ENCODE measurements around the gene AKT3.

AKT3 gene

DNA sequence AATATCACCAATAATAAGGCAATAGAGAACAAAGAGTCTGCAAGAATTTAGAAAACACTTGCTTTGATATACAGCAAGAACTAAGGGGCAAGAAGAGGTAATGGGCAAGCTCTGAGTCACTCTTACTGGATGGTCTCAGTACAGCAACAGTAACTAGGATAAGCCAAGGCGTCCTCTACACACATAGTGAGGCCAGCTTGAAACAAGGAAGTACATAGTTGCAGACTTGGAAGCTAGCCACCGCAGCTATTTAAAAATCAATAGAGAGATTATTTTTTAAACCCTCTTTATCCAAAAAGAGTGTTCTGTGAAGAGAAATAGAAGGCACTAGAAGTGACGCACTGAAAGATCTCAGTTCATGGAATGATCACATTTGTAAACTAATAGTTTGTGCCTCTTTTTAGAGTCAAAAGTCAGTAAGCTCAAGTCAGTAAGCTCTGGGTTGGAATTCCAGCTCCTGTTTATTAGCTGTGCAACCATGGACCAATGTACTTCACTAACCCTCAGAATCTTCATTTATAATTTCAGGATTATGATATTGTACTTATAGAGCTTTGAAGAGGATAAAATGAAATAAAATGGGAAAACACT is 118.6 kb downstream of the AKT3 start:
- no peak for DNase-seq (ENCODE audit: low read depth)

DNA sequence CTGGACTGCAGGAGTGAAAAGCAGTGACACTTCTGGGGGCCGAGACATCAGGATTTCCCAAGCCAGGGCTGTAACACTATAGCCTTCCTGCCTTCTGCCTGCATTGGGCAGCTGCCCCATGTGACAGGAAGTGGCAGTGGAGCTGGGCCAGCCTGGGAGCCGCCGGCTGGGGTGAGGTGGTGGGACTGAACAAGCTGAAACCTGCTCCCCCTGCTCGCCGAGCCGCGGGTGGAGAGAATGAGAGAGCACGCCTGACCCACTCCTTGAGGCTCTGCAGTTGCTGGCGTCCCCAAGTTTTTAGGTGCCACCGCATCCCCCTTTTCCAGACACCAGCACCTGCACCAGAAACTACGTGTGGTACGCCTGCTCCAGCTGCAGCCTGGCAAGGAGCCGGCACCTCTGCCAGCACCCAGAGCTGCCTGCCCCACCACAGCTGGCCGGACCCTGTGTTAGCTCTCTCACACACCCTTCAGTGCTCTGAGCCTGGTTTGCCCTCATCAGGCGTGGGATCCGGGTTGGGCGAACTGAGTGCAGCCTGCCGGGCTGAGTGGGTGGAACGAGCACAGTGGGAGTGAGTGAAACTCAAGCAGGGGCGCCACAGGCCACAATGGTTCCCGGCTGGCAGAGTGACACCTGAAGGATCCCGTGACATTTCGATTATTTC is 119.4 kb downstream of the AKT3 start:
- no peak for DNase-seq (ENCODE audit: low read depth)

- DNase-seq (ENCODE audit: low read depth) = no peak
Measured at GRCh38 chr1:243729956-243730355, 120.1 kb downstream of the AKT3 start.

DNA sequence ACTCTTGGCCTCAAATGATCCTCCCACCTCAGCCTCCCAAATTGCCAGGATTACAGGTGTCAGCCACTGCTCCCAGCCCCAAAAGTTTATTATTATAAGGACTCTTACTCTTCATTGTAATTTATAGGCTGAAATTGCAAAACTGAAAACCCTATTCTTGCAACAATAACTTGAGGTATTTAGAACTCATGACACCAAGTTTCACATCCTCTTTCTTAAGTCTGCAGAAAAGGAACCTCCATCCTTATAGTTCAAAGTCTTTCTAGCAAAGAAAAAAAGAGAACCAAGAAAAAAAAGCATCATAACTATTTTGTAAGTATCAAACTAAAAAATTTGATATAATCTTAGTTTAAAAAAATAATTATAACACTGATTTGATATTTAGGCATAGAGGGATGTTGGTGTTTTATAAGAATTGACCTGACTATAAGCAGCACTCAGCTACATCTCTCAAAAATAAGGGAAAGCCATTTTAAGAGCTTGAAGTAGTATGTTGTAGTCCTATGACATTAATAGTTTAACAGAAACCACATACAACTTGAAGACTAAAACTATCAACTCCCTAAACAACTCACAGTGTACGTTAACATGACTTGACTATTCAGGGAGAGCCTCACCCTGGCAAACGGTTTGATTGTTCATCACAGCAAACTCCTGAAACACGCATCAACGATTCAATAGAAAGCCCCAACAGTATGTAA is 122.4 kb downstream of the AKT3 start:
- no peak for DNase-seq (ENCODE audit: low read depth)

GRCh38 chr1:243726806-243727502 is 123.1 kb downstream of the AKT3 start:
- DNase-seq (ENCODE audit: low read depth) = no peak

GRCh38 chr1:243725846-243726245 is 124.2 kb downstream of the AKT3 start:
- no peak for DNase-seq (ENCODE audit: low read depth)

GRCh38 chr1:243725075-243725474 is 125.0 kb downstream of the AKT3 start:
- no peak for DNase-seq (ENCODE audit: low read depth)

- DNase-seq (ENCODE audit: low read depth) = no peak
Measured at GRCh38 chr1:243723458-243724043, 126.5 kb downstream of the AKT3 start.

DNA sequence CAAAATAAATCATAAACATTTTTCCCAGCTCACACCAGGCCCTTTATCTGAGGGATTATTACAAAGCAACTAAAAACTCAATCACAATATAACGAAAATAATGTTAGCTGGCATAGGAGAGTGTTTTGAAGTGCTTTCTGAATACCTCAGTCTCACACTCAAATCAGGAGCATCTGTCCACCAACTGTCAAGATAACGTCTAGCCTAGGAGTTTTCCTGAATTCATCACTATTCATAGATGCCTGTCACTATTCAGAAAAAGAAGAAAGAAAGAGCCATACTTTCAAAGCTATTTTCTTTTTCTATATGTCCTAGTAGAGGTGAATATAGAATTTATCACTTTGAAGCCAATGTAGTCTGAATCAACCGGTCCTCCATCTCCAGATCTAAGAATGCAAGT is 127.0 kb downstream of the AKT3 start:
- DNase-seq (ENCODE audit: low read depth) = no peak

DNA sequence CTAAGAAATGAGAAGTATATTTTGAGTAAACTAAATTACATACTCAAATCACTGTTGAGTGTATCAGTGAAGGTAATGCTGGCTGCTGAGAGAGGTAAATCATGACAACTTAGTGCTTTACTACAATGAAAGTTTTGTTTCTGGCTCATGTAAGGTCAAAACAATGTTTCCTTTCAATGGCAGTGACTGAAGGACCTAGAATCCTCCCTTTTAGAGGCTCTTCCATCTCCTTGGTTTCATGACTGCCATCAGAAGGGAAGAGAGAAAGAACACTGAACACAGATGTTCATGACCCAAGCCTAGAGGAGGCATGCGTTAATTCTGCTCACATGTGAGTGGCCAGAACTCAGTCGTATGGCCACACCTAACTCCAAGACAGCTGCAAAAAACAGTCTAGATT is 130.6 kb downstream of the AKT3 start:
- no peak for DNase-seq (ENCODE audit: low read depth)

GRCh38 chr1:243718893-243719292 is 131.2 kb downstream of the AKT3 start:
- DNase-seq (ENCODE audit: low read depth) = no peak

GRCh38 chr1:243718022-243718421 is 132.0 kb downstream of the AKT3 start:
- no peak for DNase-seq (ENCODE audit: low read depth)

- no peak for DNase-seq (ENCODE audit: low read depth)
Measured at GRCh38 chr1:243716906-243717305, 133.1 kb downstream of the AKT3 start.

DNA sequence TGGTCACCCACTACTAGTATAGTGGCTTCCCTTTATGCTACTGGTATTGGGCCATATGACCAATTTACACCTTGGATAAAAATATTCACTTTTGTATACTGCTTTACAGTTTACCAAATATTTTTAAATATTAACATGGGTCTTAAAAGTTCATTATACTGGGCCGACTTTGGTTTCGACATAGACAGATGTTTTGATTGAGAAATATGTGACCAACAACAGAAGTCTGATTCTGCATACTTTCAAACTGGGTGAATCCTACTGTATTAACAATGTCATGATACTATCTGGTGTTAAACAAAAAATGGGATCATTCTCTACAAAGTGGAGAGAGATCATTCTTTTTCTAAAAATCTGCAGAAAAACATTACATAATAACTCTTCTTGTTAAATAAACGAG is 134.8 kb downstream of the AKT3 start:
- DNase-seq (ENCODE audit: low read depth) = no peak

DNA sequence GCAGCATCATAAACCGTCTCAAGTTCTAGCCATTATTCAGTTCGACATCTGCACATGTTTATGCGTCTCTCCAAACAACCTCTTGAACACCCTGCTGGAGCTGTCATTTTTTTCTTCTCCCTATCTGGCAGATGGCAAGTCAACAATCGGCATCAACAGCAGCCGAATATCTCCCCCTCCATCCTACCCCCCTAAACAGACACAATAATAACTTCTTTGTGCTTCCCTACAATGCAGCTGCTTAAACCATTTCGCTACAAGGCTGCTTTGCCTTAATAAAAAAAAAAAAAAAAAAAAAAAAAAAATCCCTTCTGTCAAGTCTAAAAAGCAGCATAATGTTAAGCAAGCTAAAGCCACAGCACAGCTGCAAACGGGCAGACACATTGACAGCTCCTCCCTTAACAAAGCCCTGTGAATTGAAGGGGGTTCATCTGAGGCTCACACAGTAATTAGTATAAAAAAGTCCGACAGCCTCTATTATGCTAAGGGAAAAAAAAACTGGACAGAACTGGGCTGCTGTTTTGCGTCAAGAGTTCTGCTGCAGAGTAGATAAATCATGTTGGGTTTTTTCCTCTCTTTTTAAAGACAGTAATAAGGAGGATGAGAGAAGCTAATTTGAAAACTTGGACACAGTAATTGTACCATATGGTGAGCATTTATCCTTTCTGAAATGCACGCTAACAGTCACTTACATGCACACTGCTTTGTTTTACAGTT is 136.4 kb downstream of the AKT3 start:
- no peak for DNase-seq (ENCODE audit: low read depth)

DNA sequence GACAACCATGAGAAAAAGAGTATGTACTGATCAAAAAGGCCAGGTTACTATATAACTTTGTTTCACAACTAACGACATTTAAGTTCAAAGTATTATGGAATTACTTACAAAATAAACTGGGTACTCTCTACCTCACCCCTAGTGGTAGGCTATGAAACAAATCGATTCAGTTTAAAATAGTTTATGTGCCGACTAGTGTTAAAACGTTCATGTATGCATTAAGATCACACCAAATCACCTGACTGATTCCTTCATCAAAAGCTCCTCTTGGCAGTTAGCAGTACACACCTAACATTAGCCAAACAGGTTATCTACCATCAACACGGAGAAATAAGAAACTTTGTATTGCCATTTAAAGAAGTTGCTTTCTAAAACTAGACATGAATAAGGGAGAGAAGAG is 137.1 kb downstream of the AKT3 start:
- no peak for DNase-seq (ENCODE audit: low read depth)

DNA sequence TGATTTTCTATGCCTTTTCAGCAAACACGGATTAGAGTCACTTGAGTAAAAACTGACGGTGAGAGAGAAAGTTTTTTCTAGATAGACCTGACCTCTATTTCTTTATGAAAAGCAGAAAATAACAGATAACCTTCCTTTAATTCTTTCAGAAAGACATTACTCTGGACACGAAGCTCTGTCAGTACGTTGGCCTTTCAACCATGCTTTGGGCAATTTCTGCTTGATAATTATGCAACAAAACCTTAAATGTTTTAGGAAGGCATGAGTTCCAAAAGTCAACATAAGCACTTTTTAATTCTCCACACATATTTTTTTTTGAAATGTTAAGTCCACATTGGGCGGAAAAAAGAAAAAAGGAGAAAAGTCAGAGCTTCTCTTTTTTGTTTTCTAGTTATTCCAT is 137.8 kb downstream of the AKT3 start:
- no peak for DNase-seq (ENCODE audit: low read depth)

DNA sequence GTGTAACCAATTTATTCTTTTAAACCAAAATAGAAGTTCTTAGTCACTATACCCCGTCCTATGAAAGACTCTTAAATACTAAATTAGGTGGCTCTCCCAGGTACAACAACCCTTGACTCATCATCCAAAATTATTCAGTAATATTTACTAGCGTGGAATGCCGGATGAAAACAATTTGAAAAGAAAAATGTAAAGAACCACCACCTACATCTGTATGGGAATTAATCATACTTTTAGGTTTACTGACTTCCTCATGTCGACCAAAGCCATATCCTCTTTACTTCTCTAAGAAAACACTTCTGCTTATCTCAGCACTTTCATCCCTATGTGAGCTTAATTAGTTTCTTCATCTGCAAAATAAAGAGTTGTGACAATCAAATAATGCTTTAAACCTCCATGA is 139.6 kb downstream of the AKT3 start:
- no peak for DNase-seq (ENCODE audit: low read depth)

GRCh38 chr1:243708210-243708609 is 141.8 kb downstream of the AKT3 start:
- DNase-seq (ENCODE audit: low read depth) = no peak

DNA sequence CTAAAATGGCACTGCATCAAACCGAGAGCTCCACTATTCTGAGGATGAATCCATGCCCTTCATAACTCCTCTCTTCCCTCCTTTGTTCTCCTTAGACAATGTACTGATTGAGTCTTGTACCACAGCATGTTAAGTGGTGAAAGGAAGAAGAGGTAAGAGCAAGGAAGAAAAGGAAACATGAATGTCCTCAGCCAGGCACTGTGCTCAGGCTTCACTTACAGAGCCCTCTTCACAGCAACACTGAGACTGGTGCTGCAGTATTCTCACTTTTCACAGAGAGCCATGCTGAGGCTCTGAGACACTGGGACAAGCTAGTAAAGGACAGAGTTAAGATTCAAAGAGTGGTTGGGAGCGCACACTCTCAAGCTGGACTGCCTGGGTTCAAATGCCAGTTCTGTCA is 143.5 kb downstream of the AKT3 start:
- DNase-seq (ENCODE audit: low read depth) = no peak

DNA sequence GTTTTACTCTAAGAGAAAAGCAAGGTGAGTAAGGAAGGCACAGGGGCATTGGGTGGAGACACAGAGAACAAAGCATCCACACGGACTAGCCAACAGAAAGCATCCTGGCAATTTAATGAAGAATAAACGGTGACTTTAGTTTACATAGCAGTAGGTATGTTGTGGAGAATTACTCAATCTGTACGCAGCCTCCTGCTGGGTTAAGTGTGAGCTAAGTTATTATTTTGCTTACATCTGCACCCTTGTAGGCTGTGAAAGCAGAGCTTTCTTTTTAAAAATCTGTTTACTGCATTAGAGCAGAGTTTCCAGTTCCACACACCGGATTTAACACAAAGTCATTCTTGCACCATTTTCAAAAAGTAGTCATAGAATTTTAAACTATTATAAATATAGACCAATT is 144.5 kb downstream of the AKT3 start:
- no peak for DNase-seq (ENCODE audit: low read depth)

DNA sequence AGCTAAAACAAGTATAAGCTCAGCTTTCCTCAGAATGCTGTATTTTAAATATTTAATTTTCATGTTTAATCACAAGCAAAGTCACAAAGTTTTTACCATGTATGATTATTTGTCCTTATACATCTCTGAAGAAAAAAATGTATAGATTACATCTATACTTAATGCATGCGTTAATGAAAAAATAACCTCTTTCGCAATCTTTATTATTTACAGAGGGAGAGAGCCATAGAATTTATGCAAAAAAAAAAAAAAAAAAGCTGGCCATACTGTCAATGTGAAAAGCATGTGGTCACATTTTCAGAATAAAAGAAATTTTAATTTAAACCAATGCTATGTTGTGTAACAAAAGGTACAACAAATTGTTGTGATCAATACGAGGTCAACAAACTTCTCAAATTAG is 148.2 kb downstream of the AKT3 start:
- DNase-seq (ENCODE audit: low read depth) = no peak

Measured in stimulated activated CD8-positive, alpha-beta memory T cell treated with anti-CD3 and anti-CD28 coated beads, Interleukin-4, amount 100 ng/mL, for 24 hours (primary cell).